T1000 (cell line): ENCODE results near the gene CAPG.
"Not testable (repeated sequence)": the region's sequence is repeated elsewhere in the genome, so short reads cannot be mapped to it uniquely, and the experiment has no call there.

Experiments
- DNase-seq: peaks from one replicate; lab custom pipeline; 2025; ENCODE audit warnings: mixed read lengths; lab: John Stamatoyannopoulos, UW

Gene CAPG

DNA sequence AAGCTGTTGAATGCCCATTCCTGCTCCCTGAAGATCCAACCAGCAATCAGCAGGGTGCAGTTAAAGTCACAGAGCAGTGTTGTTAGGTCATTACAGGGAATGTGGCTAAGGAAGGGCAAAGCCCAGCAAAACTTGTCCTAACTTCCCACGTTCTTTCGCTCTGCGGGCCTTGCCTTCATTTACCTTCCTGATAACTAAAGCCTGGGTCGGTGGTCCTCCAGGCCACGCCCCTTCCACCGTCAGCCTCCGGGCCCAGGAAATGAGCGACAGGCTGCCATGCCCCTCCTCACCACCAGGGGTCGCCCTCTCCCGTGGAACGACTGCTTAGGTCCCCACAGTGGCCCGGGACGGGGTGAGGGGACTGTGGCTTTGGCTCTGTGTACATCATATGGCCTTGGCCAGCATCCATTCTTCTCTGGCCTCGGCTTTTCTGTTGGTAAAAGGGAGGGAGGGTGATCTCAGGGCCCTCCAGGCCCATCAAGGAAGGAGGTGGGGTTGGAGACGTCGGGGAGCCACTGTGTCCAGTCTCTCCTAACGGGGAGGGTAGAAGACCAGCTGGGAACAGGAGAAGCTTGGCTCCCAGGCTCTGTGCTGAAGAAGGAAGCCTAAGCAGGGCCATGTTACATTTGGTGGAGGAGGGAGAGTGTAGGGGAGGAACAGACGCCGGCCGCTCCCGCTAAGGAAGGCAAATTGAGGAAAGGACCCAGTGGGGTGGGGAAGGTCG lies 10.5 kb upstream of the CAPG start:
- peak; percentile 75 for DNase-seq

DNA sequence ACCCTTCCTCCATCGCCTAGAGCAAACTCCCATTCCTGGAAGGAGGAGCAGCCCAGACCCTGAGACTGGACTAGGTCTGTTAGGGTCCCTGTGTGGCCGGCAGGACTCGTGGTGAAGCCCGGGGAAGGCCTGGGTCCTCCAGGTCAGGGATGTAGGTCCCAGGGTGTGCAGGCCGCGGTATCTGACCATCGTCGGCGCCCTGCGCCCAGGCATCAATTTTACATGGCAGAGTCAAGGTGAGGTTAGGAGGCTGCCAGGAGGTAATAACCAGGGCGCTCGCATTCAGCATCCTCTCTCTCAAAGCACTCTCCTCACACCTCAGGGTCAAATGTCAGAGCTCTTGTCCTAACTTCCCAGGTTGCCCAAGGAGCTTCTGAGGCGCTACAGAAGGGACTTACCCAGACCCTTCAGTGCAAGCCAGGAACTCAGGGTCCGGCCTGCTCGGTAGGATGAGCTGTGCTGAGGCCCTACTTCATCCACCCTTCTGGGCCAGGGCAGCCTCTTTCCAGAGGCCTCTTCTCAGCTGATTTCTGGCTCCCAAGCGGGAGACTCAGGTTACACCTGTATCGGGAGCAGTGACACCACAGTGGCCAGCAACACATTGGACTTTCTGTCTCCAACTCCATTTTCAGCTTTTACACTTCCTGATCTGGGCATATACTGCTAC lies 9.0 kb upstream of the CAPG start:
- no peak for DNase-seq

DNA sequence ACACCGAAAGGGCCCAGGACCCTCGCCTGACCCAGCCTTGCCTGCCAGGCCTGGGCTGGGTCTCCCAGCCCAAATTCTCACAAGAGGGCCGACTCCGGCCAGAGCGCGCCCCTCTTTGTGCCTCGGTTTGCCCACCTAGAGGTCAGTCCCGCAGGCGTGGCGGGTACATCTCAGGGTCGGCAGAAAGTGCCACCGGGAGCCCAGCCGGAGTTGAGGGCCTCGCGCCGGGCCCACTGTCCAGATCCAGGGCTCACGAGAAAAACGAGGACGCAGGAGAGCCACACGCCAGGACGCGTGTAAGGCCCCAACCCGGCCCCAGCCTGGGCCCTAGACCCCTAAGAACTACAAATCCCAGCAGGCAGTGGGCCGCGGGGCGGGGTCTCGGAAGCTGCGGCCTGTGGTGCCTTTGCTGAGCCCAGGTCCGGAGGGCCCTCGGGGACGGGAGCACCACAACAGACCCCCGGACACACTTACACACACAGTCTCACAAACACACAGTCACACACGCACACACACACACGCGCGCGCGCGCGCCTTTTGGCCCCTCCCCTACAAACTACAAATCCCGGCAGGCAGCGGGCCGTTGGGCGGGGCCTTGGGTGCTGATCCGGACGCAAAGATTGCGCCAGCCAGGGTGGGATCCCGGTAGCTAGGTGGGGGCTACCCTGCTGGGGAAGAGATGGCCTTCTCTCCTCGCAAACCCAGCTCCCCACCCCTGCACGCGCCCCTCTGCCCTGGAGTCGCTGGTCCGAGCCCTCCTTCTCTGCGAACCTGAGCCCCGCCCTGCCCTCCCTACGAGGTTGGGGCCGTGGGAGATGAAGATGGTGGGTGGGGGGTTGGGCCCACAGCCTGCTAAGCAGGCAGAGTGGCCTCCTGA lies 8.2 kb upstream of the CAPG start, which contains the start of gene SH2D6:
TSS of gene SH2D6 (plus strand) at position 583 of the 877 bp plus-strand sequence. CDS start 10,752 bp downstream, outside the sequence.
- peak; percentile 57 for DNase-seq

DNA sequence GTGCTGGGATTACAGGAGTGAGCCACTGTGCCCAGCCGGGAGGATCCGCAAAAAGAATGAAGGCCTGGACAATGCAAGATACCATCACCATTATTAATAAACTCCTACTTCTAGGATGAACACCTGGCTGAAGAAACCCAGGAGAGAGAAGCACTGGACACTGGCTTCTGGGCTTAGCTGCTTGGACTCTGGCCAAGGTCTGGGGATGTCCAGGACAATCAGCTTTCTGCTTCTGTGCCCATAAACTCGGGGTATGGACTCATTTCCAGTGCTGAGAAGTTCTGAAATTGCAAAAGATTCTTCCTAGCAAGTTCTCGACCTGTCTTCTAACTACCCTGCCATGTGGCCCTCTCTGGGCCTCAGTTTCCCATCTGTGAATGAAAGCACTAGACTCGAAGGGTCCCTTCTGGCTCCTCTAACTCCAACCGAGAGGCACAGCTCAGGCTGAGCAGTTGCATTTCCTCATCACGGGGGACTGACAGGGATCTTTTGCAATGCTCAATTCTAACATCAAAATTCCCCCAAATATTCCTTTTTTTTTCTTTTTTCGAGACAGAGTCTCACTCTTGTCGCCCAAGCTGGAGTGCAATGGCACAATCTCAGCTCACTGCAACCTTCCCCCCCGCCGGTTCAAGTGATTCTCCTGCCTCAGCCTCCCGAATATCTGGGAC lies 5.9 kb upstream of the CAPG start:
- no peak for DNase-seq

DNA sequence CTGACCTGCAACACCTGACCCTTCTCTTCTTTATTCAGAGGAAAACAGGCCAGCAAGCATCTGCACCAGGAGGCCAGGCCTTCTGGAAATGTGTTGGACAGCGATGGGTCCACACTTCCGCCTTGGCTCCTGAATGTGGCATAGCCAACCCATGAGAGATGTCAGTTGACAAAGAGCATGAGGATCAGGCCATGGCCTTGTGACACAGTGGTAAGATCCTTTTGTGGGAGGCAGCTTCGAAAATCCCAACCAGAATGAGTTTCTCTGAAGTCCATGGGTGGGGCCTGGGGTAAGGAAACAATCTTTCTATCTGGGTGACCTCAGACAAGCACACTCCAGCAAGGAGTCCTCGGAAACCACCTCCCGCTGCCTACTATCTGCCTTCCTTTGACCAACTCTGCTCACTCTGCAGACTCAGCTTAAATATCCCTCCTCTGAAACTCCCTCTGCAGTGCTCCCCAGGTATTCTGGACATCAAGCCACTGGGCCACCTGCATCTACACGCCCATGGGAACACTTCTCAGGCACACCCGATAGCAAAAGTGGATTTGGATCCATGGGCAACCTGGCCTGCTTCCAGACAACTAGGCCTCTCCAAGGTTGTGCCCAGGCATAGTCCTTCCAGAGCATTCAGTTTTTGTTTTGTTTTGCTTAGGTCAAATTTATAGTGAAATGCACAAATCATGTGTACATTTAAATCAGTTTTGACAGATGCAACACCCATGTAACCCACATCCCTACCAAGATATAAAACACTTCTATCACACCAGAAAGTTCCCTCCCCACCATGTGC lies 4.8 kb upstream of the CAPG start:
- no peak for DNase-seq

DNA sequence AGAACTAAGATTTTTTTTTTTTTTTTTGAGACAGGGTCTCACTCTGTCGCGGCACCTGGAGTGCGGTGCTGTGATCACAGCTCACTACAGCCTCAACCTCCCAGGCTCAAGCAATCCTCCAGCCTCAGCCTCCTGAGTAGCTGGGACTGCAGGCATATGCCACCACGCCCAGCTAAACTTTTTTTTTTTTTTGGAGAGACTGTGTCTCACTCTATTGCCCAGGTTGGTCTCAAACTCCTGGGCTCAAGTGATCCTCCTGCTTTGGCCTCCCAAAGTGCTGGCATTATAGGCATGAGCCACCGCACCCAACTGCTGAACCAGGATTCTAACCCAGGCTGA lies 4.2 kb upstream of the CAPG start:
- DNase-seq, result not testable (repeated sequence)

DNA sequence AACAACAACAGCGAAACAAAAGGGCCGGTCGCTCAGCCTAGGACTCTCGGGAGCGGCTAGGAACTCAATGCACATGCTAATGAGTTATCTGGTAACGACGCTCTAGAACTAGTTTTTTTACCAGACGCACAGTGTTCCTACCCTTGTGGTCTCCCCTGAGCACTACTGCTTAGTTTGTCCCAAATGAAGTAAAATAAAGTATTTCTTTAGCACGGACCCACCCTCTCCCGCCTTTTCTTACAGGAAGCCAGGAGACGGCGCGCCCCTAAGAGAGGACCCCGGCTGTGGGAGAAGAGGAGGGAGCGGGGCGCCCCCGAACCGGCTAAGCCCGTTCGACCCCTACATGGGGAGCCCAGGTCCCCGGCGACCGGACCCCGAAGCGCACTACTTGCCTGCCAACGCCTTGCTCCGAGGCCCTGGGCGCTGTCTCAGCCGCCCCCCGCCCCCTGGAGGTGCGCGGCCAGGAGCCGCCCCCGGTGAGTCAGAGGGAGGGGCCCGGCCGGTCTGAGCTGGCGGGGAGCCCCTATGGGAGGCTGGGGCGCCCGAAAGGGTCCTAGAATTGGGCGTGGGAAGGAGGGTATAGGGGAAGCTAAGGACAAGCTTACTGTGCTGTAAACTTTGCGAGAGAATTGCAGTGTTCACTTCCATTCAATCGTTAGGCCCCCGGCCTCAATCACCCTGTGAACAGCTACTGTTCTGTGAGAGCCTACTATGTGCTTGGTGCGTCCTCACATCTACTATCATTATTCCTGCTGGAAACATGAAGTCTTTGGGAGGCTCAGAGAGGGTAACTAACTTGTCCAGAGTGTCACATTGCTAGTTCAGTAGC lies 3.6 kb upstream of the CAPG start:
- no peak for DNase-seq

DNA sequence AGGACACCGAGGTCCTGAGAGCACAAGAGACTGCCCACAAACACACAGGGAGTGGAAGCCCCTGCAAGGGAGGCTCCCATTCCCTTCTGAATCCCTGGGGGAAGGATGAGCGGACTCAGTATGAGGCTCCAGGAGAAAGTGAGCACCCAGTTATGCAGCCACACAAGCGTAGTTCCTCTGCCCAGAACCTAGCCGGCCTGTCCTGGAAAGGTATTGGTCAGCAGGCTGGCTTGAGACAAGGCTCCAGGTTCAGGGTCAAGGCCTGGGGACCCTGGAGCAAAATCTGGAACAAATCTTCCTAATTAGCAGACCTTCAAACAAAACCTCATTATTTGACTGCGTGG lies 1.2 kb upstream of the CAPG start:
- no peak for DNase-seq

DNA sequence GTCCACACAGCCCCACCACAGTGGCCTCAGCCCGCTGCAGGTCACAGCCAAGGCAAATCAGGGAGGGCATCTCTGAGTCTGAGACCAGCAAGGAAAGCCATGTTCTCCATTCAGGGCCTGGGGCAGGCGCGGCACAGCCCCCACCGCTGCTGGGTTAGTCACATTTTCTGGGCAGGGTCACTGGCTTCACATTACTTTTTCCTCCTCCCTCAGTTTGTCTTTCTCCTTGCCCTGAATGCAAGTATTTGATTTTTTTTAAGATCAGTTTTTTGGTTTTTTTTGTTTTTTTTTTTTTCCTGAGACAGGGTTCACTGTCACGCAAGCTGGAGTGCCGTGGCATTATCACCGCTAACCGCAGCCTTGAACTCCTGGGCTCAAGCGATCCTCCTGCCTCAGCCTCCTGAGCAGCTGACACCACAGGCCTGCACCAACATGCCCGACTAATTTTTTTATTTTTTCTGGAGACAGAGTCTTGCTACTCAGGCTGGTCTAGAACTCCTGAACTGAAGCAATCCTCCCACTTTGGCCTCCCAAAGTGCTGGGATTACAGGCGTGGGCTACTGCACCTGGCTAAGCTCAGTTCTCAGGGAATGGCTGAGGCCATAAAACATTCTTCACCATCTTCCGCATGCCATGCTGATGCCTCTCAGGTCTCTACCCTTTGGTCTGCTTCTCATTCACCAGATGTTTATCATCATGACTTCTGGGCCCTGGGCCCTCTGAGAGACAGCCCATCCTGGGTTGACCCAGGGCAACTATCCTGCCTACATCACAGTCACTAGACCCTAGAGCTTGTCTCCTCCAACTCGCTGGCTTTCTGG lies 628 bp upstream of the CAPG start:
- no peak for DNase-seq

DNA sequence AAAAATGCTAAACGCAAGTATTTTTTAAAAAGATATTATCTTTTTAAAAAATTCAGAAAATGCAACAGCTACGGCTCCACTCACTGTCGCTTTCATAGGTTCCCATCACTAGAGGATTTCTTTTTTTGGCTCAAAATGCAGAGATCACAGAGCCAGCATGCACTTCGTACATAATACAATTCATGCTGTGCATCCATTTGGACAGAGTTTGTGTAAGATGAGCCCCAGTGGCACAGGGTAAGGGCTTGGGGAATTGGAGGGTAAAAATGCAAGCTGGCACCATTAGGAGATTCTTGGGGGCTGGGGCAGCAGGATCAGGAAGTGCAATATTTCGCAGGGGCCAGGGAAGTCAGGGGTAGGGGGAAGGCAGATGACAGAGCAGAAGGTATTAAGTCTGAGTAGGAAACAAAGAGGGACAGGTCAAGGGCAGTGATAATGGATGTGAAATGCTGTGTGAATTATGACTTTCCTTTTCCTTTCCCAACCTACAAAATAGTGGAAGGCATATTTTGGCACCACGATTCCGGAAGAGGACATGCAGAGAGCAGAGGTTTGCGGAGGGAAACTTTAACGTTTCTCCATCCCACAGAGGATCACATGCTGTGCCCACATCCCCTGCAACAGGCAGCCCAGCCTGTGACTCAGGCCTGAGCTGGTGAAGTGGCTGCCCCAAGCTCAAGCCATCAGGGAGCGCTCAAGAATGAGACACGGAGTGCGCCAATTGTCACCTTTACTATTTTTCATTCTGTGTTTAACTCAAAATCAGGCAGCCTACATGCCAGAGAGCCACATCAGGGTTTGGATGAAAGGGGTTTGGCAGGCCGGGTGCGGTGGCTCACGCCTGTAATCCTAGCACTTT lies 4.7 kb downstream of the CAPG start:
- DNase-seq, result no peak

DNA sequence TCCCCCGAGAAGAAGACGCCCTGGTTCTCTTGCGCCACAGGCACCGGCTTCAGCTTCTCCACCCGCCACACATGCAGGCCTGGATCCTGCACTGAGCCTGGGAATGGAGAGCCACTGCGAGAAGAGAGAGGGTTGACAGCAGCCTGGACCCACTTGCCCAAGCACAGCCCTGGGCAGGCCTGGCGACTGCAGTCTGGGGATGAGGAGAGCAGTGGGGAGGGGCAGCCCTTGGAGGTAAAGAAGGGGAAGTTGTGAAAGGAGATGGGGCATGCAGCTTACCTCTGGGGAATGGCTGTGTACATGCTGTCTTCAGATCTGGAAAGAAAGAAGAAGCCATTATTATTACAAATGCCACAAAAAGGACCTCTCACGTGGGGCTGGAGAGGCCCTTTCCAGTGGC lies 8.3 kb downstream of the CAPG start:
- no peak for DNase-seq

DNA sequence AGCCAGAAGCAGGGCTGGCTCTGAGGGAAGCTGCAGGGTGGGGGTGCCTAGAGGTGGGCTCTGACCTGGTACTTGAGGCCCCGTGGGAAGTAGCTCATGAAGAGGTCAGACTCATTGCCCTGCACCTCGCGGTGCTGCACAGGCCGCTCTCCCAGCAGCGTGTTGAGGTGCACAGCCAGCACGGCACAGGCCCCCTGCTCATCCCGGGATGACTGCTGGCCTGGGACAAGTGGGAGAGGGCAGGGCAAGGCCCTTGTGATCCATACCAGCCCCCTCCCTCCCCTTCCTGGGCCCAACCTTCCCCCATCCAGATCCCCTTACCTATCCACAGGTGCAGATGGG lies 8.7 kb downstream of the CAPG start:
- DNase-seq, result no peak

DNA sequence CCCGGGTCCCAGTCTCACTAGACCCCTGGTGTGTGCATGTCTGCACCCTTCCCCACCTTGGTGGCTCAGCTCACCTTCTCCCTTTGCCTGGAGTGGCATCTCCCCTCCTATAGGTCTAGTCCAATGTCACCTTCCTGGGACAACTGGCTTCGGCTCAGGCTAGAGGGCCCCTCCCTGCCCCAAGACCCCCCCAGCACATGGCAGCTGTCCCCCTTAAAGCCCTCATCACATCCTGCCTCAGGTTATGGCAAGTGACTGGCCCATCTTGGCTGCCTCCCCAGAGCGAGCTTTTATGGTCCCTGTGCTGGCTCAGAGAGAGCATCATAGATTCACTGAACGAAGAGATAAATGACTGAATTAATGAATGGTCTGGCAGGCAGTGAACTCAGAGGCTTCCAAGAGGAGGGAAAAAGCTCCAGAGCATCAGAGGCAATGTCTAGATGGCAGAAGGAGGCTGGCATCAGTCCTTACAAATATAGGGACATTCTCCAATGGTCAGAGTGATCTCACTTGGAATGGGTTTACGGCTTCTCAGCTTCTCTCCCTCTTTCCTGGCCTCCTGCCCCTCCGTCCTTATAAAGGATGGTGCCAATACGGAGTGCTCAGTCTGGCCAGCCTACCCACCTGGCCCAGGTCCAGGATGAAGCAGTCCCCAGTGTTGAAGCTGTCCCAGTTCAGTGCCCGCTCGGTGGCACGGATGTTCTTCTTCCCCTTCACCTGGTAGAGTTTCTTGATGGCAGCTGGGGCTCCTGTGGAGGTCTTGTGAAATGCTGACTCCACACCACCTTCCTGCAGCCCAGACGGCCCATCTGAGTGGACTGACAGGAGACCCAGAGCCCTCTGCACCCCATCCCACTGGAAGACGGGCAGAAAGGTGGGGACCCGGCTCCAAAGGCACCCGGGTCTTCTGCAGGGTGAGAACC lies 9.4 kb downstream of the CAPG start:
- DNase-seq, result no peak

DNA sequence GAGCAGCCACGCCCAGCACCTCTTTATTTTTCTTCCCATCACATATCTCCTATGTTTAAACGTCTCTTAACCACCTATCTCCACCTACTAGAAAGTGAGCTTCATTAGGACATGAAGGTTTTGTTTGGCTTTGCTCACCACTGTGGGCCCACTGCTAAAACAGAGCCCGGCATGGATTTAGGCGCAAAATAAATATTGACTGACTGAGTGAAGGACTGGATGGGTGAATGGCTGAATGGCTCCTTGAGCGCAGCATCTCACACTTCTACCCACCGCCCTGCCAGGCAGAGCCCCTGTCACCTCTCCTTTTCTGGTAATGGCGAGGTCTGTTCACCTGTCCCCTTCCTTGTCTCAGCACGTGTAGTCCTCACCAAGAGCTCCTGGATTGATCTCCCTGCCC lies 10.1 kb downstream of the CAPG start:
- no peak for DNase-seq

DNA sequence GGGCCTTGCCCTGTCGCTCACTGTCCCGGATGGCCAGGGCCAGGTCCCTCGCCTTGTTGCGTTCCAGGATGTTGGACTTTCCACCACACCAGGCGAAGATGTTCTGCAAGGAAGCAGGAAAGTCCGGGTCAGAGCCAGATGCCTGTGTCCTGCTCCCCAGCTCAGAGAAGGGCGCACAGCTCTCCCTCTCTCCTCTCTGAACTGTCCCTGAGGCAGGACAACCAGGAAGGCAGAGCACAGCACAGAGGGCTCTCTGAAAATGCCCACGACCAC lies 11.0 kb downstream of the CAPG start:
- DNase-seq, result no peak

DNA sequence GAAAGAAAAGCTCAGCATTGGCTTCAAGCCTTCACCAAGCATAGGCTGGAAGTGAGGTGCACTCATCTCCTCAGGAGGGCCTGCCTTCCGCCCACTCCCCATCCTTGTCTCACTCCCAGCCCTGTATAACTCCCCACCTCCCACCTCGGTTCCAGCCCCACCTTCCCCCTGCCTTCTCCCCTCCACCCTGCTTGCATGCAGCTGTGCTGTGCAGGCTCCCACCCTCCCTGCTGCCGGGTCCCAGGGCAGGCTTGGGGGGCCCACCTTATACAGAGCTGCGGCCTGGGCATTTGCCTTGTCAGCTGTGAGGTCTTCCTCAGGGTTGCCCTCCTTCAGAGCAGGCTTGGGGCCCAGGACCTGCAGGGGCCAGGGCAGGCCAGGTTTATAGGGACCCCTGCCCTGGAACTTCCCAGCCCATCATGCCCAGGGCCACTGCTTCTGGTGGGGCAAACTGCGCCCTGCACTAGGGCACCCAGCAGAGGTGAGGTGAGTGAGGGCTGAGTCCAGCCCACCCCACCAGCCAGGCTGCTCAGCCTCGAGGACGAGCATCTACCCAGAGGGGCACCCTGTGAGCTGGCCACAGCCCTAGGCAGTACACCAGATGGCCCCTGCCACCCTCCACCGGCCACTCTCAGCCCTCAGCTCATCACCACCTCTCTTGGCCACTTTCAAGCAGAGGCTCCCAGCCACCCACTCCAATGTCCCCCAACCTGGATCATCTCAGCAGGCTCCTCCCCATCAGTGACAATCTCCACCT lies 11.6 kb downstream of the CAPG start:
- no peak for DNase-seq

DNA sequence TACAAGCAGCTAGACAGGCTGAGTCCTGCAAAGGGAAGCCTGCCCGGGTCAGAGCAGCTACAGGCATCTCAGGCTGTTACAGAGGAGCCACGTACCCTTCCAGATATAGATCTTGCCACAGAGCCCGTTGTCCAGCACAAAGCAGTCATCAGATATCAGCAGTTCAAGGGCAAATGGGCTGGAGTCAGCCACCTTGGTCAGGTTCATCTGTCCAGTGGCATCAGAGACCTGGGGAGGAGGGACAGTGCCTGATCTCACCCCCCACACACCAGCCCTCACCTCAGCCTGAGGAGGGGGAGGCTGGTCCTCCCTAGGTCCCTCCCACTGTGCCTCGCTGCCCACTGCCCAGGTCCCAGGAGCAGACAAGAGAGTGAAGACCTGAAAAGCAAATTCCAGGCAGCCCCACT lies 12.2 kb downstream of the CAPG start:
- DNase-seq, result no peak
